ENCODE measurements around the gene COASY. TPM values are rescaled to one million over a fixed set of nuclear protein-coding genes. Genes with fewer than 3 reads are reported as not detected.

The COASY gene
- total RNA-seq, 4 donors from 2014 or later, result 46.4 to 91.7 (median 57.6) TPM

GRCh38 chr17:42518046-42518754 lies 43.7 kb upstream of the COASY start:
- H3K4me1 ChIP-seq, result peaks cover 48 to 66% (median 60%) of the 10 kb centered on the region in 4 donors
- peaks cover 0 to 10% (median 0%) of the 10 kb centered on the region in 4 donors for H3K36me3 ChIP-seq
- H3K9me3 ChIP-seq, result no peaks in the 10 kb centered on the region
- WGBS, 2 donors (ENCODE audit: low coverage in 1 of 2), result 28 to 40% methylated on average over 1 to 9 of the region's 9 CpGs
- intact Hi-C loops (cut with DNase I; ENCODE audit: low total_unique reads) (no loop called here), in situ Hi-C loops (cut with MboI; ENCODE audit: low pct_ligation_motif_present in 1 of 4, low pct_unique_long_range_greater_than_20kb in 1 of 4, low sequenced_read_pairs in 3 of 4) (loop anchor here in 2 of 4 donors (25.0 kb wide), 3 partner anchors 106 to 206 kb away; partner anchors contain the start of gene CAVIN1 (in 1 of the 2))
- H3K27ac ChIP-seq, result peak overlapping the region; percentile 89 to 98 (median 92)
- H3K27me3 ChIP-seq, result no peaks in the 10 kb centered on the region
- H3K4me3 ChIP-seq, result no peak overlapping the region
- TF ChIP-seq POLR2A (IDR thresholded peaks at IDR 0.05), result no peak
- TF ChIP-seq CTCF (IDR thresholded peaks at IDR 0.05), result peak in 1 of 5 experiments; percentile 11
- peak; percentile 86 to 94 (median 93) for TF ChIP-seq POLR2AphosphoS5 (IDR thresholded peaks at IDR 0.05)
- peak; percentile 43 for TF ChIP-seq EP300 (IDR thresholded peaks at IDR 0.05; ENCODE audit: low read depth)
- peak; percentile 87 for DNase-seq

- H3K36me3 ChIP-seq, result peaks cover 0 to 9% (median 0%) of the 10 kb centered on the region in 4 donors
- H3K4me3 ChIP-seq, result no peak overlapping the region
- H3K27ac ChIP-seq, result peak overlapping the region; percentile 89 to 98 (median 92)
- WGBS, 2 donors (ENCODE audit: low coverage in 1 of 2), result 21 to 34% methylated on average over 3 to 6 of the region's 6 CpGs
- TF ChIP-seq EP300 (IDR thresholded peaks at IDR 0.05; ENCODE audit: low read depth), result no peak
- TF ChIP-seq POLR2AphosphoS5 (IDR thresholded peaks at IDR 0.05), result peak in 2 of 3 donors; percentile 43 to 52
- no peak for TF ChIP-seq CTCF (IDR thresholded peaks at IDR 0.05)
- in situ Hi-C loops (cut with MboI; ENCODE audit: low pct_ligation_motif_present in 1 of 4, low pct_unique_long_range_greater_than_20kb in 1 of 4, low sequenced_read_pairs in 3 of 4) (loop anchor here in 2 of 4 donors (25.0 kb wide), 3 partner anchors 107 to 207 kb away; partner anchors contain the start of gene CAVIN1 (in 1 of the 2)), intact Hi-C loops (cut with DNase I; ENCODE audit: low total_unique reads) (no loop called here)
- peak; percentile 91 for DNase-seq
- no peaks in the 10 kb centered on the region for H3K27me3 ChIP-seq
- H3K4me1 ChIP-seq, result peaks cover 48 to 63% (median 60%) of the 10 kb centered on the region in 4 donors
- no peaks in the 10 kb centered on the region for H3K9me3 ChIP-seq
Observed at GRCh38 chr17:42518755-42519545, 43.0 kb upstream of the COASY start.

- Histone ChIP-seq H3K4me3 (no peak overlapping the region), H3K36me3 (peaks cover 0 to under 1% (median 0%) of the 10 kb centered on the region in 4 donors), H3K9me3 (no peaks in the 10 kb centered on the region), H3K27ac (peak overlapping the region; percentile 89 to 98 (median 92)), H3K27me3 (no peaks in the 10 kb centered on the region), H3K4me1 (peaks cover 48 to 63% (median 60%) of the 10 kb centered on the region in 4 donors)
- in situ Hi-C loops (cut with MboI; ENCODE audit: low pct_ligation_motif_present in 1 of 4, low pct_unique_long_range_greater_than_20kb in 1 of 4, low sequenced_read_pairs in 3 of 4) (loop anchor here (10.0 to 25.0 kb wide), 5 partner anchors 85 to 208 kb away; partner anchors contain the start of gene CAVIN1 (in 1 of the 4)), intact Hi-C loops (cut with DNase I; ENCODE audit: low total_unique reads) (loop anchor here (10.0 kb wide), 1 partner anchor 95 kb away; the partner anchor contains the start of gene CAVIN1)
- peak; percentile 85 for DNase-seq
- 37 to 40% methylated on average over 1 to 12 of the region's 12 CpGs for WGBS, 2 donors (ENCODE audit: low coverage in 1 of 2)
- no peak for TF ChIP-seq CTCF (IDR thresholded peaks at IDR 0.05)
- TF ChIP-seq POLR2AphosphoS5 (IDR thresholded peaks at IDR 0.05), result peak; percentile 66 to 78 (median 74)
- no peak for TF ChIP-seq POLR2A (IDR thresholded peaks at IDR 0.05)
- TF ChIP-seq EP300 (IDR thresholded peaks at IDR 0.05; ENCODE audit: low read depth), result peak; percentile 42
Observed at GRCh38 chr17:42519546-42520491, 42.1 kb upstream of the COASY start.

Measured in transverse colon (tissue), 4 donors.